HG03159 (cell line): Measurements from ENCODE around the gene GRXCR2.
"Not testable (repeated sequence)": the region's sequence is repeated elsewhere in the genome, so short reads cannot be mapped to it uniquely, and the experiment has no call there.

Experiments used
- ATAC-seq: cut with Tn5 transposase; IDR thresholded peaks from one replicate; pipeline ENCODE4 v1.9.1; 2021; ENCODE audit warnings: mild to moderate bottlenecking, moderate library complexity; ENCODE audit not compliant: unreplicated experiment

Gene GRXCR2

GRCh38 chr5:145840458-145841132 lies 32.2 kb downstream of the GRXCR2 start:
- no peak for ATAC-seq

- ATAC-seq: no peak
Measured at GRCh38 chr5:145838276-145838675, 34.5 kb downstream of the GRXCR2 start.

GRCh38 chr5:145836241-145836640 lies 36.6 kb downstream of the GRXCR2 start:
- ATAC-seq: not testable (repeated sequence)

DNA sequence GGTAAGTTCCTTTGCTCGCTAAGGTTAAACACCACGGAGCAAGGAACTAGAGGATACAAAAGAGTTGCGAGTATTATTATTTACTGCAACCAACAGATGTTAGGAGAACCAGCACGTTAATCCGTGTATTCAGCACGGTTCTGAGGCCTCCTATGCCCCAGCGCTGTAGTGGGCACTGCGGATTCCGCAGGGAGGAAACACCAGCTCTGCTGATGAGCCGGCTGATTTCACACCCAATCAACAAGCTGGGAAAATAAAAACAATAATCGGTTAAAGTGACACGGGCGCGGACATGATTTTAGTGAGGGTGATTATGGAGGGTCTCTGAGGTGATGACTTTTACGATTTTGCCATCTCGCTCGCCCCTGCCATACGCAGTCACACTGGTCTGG lies 37.0 kb downstream of the GRXCR2 start:
- ATAC-seq: no peak

DNA sequence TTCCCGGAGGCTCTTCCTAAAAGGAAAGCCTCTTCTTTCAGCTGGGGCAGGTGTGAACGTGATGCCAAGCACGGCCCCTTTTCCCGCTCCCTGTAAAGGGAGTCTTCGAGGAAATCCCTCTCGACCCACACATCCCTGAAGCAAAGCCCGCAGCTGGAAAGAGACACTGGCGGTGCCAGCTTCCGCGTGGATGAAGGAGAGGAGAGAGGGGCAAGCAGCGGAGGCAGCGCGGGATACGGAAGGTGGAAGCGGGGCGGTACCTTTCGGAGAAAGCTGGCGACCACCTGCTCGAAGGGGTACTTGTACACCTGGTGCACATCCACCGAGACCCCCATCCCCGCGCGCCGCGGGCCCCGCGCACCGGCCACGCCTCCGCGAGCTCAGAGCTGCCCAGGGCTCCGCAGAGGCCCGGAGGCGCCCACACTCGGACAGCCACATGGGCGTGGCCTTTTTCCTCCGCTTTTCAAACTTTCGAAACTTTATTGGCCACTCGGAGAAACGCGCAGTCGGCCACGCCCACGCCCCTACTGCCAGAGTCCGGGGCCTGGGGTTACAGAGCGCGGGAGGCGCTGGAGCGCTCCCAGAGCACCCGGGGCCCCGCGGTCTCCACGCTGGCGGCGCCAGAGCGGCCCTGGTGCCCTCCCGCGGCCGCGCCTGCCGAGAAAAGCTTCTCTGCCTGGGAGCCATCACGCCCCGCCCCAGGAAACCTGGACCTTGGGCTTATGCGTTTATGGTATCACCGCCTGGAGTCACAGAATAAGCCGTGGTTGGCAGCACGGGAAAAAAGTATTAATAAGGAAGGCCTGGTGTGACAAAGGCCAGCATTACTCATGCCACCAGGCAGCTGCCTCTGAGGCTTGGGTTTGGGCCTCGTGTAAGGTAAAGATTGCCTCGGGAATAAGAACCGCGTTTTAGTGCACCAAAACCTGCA lies 37.6 kb downstream of the GRXCR2 start, which contains the start of gene PRELID2:
Gene PRELID2 (minus strand): TSS at position 426 of the 931 bp plus-strand sequence. CDS start 91 bp downstream, at position 335.
- ATAC-seq: peak; percentile 70

DNA sequence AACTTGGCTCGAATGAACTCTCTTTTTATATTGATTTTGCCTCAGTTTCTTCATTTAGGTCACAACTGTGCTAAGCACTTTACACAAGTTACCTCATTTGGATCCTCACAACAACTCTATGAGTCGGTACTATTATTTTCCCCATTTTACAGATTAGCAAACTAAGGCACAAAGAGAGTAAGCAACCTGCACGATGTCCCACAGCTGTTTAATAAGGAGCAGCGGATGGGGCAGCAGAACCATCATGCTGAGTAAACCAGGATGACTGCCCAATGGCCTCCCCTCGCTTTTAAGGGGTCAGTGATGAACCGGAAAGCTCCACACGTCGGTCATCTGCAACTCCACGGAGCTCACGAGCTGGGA lies 38.3 kb downstream of the GRXCR2 start:
- ATAC-seq: no peak

- ATAC-seq: no peak
Measured at GRCh38 chr5:145833631-145834200, 39.1 kb downstream of the GRXCR2 start.

GRCh38 chr5:145830594-145830993 lies 42.2 kb downstream of the GRXCR2 start:
- no peak for ATAC-seq

DNA sequence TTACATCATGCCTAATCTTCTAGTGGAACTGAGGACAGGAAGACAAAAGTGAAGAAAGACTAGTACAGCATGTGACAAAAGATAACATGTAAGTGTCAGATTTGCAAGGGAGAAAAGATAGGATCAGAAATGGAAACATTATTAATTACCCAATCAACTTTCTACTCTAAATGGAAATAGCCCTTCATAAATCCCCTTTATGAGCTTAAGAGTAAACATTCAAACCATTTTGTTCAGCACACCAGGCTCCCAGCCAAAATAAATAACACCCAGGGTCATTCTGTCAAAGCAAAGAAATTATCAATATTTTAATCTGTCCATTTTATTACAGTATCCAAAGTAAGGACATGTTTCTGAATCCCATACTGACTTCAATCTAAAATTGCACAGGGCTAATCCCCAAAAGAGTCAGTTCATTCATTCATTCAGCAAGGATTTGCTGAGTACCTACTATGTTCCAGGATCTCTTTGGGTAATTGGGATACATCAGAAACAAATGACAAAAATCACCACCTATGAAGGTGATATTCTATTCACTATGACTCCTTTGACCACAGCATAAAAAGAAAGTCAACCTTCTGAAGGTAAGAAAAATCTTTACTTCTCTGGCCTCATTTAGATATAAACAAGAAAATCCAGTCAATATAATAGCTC lies 43.0 kb downstream of the GRXCR2 start:
- ATAC-seq: no peak

DNA sequence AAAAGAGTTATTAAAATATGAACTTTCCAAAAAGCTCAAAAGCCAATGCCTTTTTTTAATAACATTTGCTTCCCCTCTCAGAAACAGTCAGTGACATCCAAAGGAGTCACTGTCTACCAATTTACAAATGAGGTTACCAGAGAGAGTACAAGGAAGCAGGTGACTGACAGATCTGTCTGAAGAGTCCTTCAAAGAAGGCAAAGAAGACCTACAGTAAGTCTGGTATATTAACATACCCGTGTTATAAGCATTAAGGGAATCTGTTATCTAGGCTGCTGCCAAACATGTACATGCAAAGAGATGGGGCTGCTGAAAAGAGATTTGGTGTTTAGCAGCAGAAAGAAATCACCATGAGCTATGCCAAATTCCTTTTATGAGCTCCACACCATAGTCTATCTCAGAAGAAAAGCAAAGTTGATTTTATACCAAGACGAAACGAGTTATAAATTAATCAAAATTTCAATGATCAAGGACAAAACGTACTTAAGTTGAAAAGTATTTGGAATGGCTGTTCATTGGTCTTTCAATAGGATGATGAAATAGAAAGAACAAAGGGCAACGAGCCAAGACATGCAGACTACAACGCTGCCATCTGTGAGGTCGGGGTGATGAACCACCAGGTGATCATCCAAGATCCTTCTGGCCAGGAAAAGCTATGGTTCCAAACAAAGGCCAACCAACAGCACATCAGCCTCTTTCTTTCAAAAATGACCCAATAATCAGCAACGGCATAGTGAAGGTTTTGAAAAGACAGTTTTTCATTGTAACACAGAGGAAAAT lies 45.7 kb downstream of the GRXCR2 start:
- no peak for ATAC-seq

DNA sequence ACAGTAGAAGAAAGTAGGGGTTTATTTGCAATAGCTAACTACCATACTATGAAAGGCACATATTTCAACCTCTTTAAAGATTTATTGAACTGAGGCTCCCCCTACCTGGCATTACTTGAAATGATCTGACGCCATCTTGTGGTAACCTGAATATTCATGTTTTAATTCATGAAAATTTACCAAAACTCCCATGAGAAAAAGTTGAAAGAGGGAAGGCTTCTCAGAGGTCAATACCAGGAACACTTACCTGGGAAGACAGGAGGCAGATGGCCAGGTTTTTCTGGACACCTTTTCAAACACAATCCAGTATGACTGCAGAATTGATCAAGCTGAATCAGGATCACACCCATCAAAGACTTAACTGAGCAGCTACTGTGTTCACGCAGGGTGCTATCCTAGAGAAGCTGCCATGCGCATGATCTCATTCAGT lies 47.0 kb downstream of the GRXCR2 start:
- peak; percentile 79 for ATAC-seq

DNA sequence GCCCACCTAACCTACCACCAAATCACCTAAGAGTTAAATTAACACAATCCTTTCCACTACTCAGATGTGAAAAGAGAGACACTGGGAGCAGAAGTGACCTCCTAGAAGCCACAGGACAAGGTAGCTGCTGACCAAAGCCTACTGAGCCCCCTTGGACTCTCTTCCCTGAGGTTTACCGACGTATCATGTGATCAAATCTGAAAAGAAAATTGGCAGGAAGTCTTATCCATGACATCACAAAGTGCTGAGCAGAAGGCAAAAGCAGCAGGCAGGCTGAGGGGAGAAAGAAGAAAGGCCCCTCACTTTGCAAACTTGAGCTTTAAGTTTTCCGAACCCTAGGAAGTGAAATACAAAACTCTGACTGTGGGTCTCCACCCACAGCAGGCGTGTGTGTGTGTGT lies 48.8 kb downstream of the GRXCR2 start:
- no peak for ATAC-seq

- no peak for ATAC-seq
Measured at GRCh38 chr5:145818604-145819003, 54.2 kb downstream of the GRXCR2 start.

GRCh38 chr5:145812877-145813276 lies 59.9 kb downstream of the GRXCR2 start:
- ATAC-seq: no peak

DNA sequence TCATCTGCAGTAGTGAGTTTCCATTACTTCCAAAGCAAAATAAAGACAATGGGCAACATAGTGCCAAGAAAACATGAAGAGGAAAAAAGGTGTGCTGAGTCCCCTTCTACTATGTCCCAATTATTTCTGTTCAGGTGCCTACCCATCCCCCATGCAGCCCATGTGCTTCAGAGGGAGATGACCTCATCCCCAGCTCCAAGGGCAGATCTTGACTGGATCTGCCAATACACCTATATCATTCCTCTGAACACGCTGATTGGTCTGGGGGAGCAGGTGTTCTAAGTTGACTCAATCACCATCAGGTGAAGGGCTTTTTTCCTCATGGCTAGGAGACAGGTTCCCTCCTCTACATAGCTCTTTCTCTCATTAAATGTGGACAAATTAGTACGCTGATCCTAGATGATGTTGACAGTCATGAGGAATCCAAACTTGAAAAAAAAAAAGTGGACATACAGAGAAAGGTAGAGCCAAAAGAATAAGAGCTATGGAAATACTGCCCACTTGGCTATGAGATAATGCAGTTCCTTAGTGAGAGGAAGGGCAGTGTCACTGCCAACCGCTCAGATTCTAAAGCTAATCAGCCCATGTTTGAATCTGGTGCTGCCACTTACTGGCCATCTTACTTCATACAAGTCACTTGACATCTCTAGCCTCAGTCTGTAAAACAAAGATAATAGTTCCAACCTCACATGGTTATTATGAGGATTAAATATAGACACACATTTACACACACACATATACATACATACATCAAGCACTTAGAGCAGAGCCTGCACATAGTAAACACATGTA lies 60.8 kb downstream of the GRXCR2 start:
- ATAC-seq: no peak
